HG02970 (cell line): ENCODE results near the gene CSH2.
A peak's percentile ranks its signal among the peaks of the same experiment; 100 is the strongest.

Source experiments
- ATAC-seq: cut with Tn5 transposase; IDR thresholded peaks from one replicate; pipeline ENCODE4 v1.9.1; 2021; ENCODE audit warnings: mild to moderate bottlenecking, moderate library complexity, moderate number of reproducible peaks; ENCODE audit not compliant: unreplicated experiment, low FRiP score

The CSH2 gene

DNA sequence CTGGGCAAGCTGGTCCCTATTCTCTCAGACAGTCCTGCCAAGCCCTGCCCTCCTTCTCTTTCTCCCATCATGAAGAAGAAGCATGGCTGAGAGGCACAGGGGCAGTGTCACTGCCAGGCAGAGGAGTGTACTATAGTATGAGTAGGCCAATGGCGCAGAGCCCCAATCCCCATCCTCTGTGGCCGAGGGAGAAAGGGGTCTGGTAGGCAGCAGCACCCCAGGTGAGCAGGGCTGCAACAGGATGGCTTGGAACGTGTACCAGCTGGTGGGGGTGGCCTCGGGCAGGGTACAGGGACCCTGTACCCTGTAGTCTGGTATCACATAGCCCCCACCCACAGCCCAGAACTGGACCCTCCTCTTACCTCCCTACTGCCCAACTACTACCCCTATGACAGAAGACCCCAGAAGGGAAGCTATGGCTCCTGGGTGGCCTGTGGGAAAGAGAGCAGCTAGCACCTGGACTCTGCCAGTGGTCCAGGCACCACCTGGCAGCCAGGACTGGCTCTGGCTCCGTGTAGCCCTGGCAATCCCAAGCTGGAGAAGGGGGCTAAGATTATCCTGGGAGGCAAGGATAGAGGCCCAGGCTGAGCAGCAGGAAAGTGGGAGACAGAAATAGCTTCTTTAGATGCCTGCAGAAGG, 35.4 kb downstream of the CSH2 start:
- ATAC-seq: no peak

DNA sequence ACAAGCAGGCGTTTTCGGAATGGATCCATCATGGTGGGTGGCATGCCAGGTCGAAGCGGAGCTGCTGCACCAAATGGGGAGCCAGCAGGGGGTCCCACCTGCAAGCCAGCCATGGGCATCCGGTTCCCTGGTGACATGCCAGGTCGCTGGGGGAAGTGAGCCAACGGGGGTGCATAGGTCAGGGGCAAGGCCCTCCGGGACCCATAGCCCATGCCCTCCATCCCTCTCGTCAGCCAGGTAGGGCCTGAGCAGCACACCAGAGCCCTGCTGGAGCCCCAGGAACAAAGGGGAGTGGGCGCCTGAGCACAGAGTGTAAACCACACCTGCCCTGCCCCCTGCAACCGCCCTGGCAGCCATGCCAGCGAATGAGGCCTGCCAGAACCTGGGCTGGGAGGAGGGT, 36.0 kb downstream of the CSH2 start:
- ATAC-seq: no peak

DNA sequence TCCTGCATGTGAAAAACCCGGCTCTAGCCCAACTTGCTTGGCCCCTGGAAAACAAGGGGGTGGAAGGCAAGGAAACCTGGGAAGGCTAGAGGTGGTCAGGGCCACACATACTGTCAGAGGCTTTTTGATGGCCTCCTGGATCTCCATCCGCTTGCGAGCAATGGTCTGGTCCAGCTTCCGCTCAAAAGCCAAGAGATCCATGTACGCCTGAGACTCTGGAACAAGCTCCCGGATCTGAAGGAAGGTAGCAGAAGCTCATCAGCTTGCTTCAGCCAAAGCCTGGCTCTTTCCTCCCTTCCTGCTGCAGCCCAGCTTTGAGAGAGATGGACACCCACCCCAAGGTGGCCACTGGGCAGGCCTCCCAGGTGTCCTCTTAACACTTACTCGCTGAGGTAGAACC, 36.7 kb downstream of the CSH2 start:
- no peak for ATAC-seq

DNA sequence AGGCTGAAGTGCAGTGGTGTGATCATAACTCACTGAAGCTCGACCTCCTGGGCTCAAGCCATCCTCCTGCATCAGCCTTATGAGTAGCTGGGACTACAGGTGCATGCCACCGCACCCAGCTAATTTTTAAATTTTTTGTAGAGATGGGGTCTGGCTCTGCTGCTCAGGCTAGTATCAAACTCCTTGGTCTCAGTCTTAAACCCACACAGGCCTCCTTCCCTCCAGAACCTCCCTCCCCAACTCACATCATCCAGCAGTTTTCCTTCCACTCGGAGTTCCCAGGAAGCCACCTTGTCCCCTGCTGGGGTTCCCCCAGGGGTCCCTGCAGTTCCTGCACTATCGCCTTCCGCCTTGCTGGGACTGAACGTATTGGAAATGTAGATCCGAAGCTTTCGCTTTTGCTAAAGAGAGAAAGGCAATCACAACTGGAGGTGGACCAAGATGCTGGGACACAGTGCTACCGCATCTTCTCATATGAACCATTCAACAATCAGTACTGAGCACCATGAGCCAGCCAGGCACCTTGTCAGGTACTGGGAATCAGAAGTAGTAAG, 38.2 kb downstream of the CSH2 start:
- no peak for ATAC-seq

DNA sequence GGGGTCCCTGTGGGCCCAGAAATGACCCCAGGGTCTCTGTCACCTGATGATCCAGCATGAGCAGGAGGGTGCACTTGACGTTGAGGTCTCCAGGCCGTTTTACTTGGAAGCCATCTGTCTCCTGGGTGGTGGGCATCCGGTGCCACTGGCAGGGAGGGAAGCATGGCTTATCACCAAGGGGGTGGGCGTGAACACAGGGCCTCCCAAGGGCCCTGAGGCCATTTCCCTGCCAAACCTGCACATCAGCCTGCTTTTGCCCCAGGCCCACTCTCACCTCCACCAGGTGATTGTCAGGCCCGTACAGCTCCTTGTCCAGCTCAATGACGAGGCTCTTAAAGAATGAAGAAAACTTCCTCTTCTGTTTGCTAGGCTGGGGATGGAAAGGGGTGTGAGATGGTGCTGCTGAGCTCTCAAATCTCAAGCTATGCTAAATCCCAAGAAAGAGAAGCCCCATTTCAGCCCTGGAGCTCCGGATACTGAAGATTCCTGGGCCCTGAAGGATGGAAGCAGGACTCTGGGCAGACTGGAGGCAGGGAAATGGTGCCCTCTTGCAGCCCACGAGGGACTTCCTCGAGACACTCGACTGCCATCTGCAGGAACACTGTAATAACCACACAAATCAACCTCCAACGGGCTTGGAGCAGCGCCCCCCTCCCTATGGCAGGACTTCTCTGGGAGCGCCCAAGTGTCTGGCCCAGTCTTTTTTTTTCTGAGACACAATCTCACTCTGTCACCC, 38.9 kb downstream of the CSH2 start:
- no peak for ATAC-seq

- ATAC-seq: no peak
Observed at GRCh38 chr17:63833741-63834373, 39.6 kb downstream of the CSH2 start.

DNA sequence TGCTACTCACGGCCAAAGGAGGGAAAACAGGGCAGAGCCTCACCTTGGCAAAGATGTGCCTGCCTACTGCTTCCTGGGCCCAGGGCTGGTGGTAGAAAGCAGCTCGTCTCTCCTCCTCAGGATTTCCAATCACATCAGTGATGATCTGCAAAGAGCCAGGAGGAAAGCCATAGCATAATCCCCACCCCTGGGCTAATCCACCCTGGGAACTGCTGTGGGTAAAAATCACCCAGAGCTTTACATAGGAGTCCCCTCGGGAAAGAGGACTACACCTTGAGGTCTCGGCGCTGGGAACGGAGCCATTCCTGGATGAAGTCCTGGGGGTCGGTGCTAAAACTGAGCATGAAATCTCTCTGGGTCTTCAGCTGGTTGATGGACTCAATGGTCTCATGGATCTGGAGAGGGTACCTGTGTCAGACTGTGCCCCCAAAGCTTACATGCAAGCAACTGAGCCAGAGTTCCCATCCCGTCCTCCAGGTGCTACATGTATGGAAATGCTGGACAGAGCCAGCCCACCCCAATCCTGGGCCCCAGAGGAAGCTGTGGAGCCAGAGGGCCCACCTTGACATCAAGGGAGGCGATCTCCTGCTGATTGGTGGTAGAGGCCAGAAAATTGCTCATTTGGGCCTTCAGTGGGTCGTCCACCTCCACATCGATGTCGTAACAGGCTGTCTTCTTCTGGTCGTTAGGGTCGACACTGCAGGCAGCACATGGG, 40.3 kb downstream of the CSH2 start:
- no peak for ATAC-seq

GRCh38 chr17:63832455-63832854, 41.0 kb downstream of the CSH2 start:
- no peak for ATAC-seq

DNA sequence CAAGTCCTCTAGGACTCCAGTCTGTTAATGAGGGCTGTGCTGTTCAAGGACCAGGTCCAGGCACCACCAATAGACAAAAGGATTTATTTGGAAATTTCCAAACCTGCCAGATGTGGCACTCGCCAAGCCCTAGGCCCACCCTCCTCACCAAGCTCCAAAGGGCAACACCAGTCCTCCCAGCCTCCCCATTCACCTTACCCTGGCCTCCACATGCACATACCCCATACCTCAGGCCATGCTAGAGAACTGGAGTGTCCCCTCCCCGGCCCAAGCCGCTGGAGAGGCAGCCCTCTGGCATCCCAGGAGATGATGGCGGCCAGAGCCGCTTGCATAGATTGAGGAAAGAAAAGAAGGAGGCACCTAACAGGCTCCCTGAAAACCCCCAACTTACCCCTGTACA, 41.5 kb downstream of the CSH2 start:
- ATAC-seq: no peak

DNA sequence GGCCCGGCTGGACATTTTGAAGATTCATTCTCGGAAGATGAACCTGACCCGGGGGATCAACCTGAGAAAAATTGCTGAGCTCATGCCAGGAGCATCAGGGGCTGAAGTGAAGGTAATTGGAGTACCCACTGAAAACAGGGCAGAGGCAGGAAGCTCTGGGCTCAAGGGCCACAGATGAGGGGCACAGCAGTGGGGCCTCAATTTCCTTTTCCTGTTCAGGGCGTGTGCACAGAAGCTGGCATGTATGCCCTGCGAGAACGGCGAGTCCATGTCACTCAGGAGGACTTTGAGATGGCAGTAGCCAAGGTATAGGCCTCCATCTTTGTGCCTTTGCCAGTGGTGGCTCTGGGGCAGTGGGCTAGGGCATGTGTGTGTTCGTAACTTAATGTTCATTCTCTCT, 42.0 kb downstream of the CSH2 start:
- no peak for ATAC-seq

DNA sequence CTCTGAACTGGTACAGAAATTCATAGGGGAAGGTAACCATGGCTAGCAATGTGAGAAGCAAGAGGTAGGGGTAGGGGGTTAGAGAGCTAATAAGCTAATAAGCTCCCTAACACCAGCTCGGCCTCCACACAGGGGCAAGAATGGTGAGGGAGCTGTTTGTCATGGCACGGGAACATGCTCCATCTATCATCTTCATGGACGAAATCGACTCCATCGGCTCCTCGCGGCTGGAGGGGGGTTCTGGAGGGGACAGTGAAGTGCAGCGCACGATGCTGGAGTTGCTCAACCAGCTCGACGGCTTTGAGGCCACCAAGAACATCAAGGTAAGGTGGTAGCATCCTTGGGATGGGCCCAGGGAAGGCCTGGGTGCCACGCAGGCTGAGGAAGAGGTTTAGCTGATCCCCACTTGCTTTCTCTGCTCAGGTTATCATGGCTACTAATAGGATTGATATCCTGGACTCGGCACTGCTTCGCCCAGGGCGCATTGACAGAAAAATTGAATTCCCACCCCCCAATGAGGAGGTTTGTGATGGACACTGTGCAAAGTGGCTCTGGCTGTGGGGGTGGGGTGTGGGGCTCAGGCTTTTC, 42.5 kb downstream of the CSH2 start:
- ATAC-seq: no peak

DNA sequence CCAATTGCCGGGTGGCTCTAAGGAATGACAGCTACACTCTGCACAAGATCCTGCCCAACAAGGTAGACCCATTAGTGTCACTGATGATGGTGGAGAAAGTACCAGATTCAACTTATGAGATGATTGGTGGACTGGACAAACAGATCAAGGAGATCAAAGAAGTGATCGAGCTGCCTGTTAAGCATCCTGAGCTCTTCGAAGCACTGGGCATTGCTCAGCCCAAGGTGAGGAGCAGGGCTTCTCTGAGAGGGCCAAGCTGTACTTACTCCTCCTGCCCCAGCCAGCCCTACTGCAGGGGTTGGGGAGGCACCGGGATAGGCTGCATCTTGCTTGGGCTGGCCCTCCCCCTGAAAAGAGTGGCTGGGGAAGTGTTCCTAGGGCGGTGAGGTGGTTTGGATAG, 43.2 kb downstream of the CSH2 start:
- no peak for ATAC-seq

DNA sequence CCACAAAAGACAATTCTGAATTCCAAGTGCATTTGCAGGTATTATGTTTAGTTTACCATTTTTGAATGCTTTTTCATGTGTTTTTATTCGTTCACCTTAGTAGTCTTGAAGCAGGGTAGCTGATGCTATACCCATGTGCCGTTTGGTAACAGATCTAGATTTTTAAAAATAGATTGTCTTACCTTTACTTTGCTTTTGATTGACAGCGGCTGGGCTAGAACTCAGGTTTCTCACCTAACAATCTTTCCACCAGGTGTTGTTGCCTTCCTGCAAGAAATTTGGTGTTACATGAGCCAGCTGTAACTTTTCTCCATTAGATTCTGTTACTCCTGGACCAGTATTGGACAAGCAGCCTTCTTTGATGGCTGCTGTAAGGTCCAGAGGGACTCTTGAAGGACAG, 44.5 kb downstream of the CSH2 start:
- ATAC-seq: no peak

GRCh38 chr17:63827801-63828221, 45.7 kb downstream of the CSH2 start:
- ATAC-seq: no peak

DNA sequence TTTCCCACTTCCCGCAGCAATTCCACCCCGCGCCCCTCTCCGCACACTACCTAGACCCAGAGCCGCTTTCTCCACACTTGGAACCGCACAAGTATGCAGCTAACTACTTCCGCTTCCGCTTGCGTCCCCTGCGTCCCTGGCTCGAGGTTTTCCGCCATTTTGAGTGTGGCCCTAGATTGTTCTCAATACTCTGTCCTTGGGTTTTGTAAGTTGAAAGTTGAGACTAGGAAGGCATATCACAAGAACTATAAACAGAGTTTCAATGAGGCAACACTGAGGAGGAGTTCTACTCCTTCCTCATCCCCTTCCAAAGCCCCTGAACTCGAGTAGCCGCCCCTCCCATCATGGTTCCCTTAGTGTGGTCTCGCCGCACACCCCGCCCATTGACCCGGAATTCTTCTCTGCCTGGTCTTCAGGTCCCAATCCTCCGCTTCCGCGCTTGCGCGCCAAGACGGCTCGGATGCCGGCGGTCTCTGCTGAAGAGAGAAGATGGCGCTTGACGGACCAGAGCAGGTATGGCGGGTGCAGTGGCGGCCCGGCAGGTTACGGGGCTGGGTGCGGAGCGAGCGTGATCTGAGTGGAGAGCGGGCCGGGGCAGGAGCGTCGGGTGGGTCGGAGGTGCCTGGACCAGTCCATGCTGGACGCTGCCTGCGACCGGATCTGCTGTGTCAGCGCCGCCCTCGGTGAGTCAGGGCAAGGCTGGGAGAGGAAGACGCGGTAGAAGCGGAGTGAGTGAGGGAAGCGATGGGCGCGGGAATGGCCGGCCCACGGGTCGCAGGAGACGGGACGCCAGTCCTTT, 46.3 kb downstream of the CSH2 start, which contains the start of the genes FTSJ3 and PSMC5:
Gene FTSJ3, minus strand, starts transcription at position 662 of the 799 bp plus-strand sequence. CDS start 761 bp downstream, outside the sequence.
Gene PSMC5, plus strand, starts transcription at position 430 of the 799 bp plus-strand sequence. Its CDS starts 60 bp downstream, at position 490.
- peak; percentile 87 for ATAC-seq

DNA sequence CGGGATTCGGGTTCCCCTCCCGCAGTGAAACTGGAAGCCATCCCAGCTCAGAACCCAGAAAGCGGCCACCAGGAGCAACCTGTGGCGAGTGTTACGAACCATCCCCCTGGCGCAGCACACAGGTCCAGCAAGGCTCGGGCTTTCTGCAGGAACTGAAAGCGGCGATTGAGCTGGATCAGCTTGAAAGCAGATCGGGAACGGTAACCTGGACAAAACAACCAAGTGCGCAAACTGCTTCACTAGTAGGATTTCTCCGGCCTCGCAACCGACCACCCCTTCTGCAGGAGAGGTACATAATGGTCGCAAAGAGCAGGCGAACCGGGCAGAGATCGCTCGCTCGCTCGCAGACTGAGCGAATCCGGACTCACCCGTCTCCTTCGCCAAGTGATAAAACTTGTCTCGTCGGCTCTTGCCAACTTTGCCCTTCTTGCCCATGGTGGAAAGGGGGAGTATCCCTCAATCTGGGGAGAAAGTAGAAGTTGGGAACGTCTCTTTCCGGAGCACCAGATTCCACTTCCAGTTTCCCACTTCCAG, 46.9 kb downstream of the CSH2 start:
- no peak for ATAC-seq

- no peak for ATAC-seq
Observed at GRCh38 chr17:63824362-63824761, 49.1 kb downstream of the CSH2 start.

DNA sequence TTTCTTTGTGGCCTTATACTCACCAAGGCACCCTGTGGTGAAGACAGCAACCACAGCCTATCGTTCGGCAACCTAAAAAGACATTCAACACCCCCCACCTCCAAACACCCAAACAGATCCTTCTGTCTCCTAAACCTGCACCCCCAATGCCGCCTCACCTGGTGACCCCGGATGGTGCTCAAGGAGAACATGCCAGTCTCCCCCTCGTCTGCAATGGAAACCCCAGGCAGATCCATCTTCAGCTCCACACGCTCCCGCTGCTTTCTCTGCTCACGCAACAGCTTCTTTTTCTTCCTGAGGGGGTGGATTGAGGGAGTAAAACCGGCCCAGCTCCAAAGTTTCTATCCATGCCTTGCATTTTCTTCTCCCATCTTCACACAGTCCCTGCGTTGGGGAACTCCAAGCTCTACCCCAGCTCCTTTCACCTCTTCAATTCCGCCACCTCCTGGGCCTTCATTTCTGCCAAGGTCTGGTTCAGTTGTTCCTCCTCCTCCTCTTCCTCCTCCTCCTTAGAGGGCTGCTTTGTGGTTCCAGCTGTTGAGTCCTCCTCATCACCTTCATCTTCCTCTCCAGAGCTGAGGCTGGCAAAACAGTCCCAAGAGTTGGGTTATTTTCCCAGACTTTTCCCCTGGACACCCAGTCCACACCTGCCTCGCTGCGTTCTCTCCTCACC, 49.7 kb downstream of the CSH2 start:
- no peak for ATAC-seq

DNA sequence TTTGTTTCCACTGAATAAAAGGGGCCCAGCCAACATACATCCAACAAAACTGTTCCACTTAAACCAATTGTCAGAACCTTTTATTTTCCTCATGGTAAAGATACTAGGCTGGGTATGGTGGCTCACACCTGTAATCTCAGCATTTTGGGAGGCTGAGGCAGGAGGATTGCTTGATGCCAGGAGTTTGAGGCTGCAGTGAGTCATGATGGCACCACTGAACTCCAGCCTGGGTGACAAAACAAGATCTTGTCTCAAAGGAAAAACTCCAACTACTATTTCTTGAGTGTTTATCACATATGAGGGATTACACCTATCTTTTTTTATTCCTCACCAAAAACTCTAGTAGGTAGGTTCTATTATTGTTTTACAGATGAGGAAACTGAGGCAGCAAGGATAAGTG, 50.9 kb downstream of the CSH2 start:
- no peak for ATAC-seq
